ENCODE data around the gene RUVBL1.
A peak's percentile ranks its signal among the peaks of the same experiment; 100 is the strongest.

GRCh38 chr3:128153156-128154041 is 29.8 kb upstream of the RUVBL1 start, which contains the start of gene EEFSEC:
- TF ChIP-seq CTCF (IDR thresholded peaks at IDR 0.05) (peak in 3 of 4 experiments; percentile 3 to 9 (median 5)), POLR2A (IDR thresholded peaks at IDR 0.05) (peak in 1 of 2 donors; percentile 63)

All from uterus (tissue), 2 donors.